Activated gamma-delta T cell (primary cell): ENCODE results near the gene KIF11.
A peak's percentile ranks its signal among the peaks of the same experiment; 100 is the strongest.
"Not testable (repeated sequence)": the region's sequence is repeated elsewhere in the genome, so short reads cannot be mapped to it uniquely, and the experiment has no call there.

Source experiments
- DNase-seq: peaks from one replicate; lab custom pipeline; 2025; lab: John Stamatoyannopoulos, UW
- total RNA-seq, 2 donors: gene quantifications; one replicate each; lab custom pipeline; 2026; lab: John Stamatoyannopoulos, UW

The KIF11 gene
- 6.3 to 15.0 reads per million in 2 donors for total RNA-seq

- DNase-seq = peak; percentile 90
These were observed at the start of gene KIF11 for GRCh38 chr10:92592761-92593618. KIF11 (plus strand) TSS chr10:92593130; CDS start chr10:92593376, 246 bp downstream.

DNA sequence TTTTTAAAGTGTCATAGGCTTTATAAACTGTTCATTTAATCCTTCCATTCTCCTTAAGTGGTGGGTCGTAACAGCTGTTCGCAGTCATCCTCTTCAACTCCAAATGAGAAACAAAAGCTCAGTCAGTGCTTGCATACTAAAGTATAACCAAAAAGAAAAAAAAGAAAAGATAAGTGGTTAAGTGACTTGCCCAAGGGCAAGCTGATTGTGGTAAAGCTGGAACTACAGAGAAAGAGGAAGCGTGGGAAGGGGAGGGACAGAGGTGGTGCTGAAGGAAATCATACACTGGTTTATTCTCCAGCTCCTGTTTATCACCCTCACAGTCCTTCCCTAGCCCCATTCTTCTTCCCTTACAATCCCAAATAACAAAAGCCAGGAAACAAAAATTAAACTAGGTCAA is 48.6 kb upstream of the KIF11 start:
- DNase-seq = no peak

- no peak for DNase-seq
These were observed 47.4 kb upstream of the KIF11 start for GRCh38 chr10:92545556-92545955.

GRCh38 chr10:92547676-92548075 is 45.3 kb upstream of the KIF11 start:
- DNase-seq = no peak

DNA sequence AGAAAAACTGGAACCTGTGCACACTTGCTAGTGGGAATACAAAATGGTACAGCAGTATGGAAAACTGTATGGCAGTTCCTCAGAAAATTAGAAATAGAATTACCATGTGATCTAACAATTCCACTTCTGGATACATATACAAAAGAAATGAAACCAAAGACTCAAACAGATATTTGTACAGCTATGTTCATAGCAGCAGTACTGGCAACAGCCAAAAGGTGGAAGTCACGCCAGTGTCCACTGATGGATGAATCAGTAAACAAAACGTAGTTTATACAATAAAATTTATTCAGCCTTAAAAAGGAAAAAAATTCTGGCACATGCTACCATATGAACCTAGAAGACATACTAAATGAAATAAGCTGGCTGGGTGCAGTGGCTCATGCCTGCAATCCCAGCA is 42.0 kb upstream of the KIF11 start:
- no peak for DNase-seq

DNA sequence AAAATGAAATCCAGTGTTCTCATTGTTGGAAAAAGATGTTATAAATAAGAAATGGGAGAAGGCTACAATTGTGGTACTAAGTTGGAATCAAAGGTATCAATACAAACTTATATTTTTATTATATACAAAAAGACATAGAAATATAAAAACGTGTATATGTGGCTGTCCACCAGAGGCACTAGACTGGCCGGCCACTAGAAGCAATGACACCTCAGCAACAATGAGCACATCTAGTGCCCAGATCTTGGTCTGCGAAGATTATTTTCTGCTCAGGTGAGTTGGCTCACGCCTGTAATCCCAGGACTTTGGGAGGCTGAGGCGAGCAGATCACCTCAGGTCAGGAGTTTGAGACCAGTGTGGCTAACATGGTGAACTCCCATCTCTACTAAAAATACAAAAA is 40.6 kb upstream of the KIF11 start:
- no peak for DNase-seq

DNA sequence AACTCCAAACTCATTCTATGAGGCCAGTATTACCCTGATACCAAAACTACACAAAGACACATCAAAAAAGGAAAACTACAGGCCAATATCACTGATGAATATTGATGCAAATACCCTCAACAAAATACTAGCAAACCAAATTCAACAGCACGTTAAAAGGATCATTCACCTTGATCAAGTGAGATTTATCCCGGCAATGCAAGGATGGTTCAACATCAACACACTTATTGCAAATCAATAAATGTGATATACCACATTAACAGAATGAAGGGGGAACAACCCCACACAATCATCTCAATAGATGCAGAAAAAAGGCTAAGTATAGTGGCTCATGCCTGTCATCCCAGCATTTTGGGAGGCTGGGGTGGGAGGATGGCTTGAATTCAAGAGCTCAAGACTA is 39.0 kb upstream of the KIF11 start:
- DNase-seq = no peak

GRCh38 chr10:92559046-92559445 is 33.9 kb upstream of the KIF11 start:
- DNase-seq = no peak

GRCh38 chr10:92562424-92562823 is 30.5 kb upstream of the KIF11 start:
- DNase-seq = no peak

DNA sequence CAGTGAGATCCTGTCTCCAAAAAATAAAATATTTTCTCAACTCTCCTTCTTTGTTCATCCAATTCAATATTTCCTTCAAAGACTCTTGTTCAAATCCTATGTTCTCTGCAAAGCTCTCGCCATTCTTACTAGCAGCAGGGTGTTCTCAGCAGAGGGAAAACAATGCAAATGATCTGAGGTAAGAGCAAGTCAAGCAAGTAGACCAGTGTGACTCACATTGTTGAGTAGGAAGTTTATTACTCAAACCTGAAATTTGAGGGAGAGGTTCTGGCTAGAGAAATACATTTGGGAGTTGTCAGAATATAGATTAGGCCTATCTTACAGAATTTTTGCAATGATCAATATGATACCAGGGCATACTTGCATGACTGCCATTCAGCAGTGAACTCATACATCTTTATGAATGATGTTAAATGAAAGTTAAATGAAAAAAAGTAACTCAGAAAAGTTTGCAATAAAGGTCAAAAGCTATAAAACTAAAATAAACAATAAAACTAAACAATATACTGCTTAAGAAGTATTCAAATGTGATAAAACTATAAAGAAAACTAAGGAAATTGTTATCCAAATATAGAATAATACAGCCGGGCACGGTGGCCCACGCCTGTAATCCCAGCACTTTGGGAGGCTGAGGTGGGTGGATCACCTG is 24.9 kb upstream of the KIF11 start:
- DNase-seq = no peak

- no peak for DNase-seq
These were observed 23.9 kb upstream of the KIF11 start for GRCh38 chr10:92569071-92569470.

GRCh38 chr10:92569663-92570062 is 23.3 kb upstream of the KIF11 start:
- not testable (repeated sequence) for DNase-seq

- no peak for DNase-seq
These were observed 21.3 kb upstream of the KIF11 start for GRCh38 chr10:92571649-92572048.

- no peak for DNase-seq
These were observed 20.4 kb upstream of the KIF11 start for GRCh38 chr10:92572362-92573090.

DNA sequence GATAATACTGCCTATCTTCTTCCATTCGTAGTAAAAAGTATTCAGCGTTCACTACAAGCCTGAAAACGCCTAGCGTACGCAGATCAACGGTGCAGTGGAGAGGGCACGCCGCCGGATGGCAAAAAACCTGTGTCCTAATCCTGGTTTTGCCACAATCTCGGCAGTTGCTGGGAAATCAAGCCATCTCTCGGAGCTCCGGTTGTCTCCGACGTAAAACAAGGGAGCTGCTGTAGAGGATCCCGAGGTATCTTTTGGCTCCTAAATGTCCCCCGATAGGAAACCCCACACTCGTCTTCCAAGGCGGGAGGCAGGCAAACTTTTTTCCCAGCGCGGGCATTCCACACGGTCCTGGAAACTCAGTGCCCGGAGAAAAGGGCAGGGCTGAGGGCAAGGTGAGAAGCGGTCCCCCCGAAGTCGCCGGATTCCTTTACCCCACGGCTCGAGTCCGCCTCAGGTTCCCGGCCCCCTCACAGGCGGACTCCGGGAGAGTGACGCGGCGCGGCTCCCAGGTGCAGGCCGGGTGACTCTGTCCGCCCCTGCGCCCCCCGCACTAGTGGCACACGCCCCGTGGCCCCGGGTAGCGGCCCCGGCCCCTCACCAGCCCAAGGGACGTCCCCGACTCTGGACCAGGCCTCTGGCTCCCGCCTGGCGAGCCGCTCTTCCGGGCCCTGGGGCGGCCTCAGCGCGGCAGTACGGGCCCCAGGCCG is 19.7 kb upstream of the KIF11 start:
- no peak for DNase-seq

DNA sequence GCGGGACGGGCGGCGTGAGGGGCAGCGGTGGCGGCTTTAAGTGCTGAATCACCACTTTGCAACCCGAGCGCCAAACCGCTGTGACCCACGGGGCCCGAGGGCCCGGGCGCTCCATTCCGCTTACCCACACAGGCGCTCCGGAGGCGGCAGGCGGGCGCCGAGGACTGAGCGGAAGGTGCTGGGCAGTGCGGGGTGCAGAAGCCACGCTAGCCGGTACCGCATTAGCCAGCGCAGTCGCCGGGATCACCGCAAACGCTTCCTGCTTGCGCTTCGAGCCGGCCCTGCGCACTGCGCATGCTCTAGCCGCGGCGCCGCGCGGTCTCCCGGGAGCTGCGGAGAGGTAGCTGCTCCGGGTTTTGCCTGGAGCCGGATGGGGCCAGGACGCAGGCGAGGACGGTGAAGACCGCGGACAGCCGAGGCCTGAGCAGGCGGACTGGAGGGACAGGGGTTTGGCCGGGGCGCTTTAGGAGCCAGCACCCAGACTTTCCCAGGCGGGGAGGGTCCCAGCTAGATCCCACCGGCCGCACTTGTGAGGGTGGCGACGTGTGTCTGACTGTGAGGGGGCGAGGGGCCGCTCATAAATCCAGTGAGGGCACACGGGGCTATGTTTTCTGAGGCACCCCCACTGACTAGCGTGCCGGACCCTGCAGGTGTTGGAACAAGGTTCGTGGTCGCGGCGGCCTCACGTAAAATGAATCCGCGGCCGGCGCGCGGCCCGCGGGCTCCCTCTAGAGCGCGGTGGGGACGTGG is 19.0 kb upstream of the KIF11 start, which contains the start of gene IDE:
Gene IDE (minus strand): TSS at position 296 of the 750 bp plus-strand sequence. CDS start 74 bp downstream, at position 222.
- peak; percentile 66 for DNase-seq

DNA sequence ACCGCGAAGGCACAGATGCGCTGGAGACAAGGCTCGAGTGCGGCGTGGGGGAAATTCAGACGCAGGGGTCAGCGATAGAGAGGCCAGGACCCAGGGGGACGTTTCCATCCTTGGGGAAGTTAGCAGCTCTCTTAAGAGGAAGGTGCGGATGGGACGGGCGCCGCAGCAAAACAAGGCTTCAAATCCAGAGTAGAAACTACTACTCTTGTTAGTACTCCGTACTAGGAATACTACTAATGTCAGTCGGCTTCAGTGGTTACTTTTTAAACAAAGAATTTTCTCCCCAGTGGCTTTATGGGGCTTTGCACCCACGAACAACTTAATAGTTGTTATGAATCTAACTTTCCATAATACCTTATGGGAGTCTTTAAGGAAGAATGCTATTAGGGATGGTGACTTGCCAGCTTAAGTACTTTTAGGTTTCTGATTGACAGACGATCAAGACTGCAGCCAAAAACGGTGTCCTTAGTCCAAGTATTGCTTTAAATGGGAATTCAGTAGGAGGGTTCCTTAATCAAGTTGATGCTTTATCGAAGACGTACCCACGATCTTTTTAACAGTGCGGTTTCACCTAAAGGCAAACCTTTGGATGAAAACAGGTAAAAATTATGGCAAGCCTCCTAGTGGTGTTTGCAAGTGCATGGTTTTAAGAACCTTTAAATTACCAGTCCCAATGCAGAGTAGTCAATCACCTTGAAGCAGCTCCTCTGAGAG is 18.2 kb upstream of the KIF11 start:
- DNase-seq = no peak

DNA sequence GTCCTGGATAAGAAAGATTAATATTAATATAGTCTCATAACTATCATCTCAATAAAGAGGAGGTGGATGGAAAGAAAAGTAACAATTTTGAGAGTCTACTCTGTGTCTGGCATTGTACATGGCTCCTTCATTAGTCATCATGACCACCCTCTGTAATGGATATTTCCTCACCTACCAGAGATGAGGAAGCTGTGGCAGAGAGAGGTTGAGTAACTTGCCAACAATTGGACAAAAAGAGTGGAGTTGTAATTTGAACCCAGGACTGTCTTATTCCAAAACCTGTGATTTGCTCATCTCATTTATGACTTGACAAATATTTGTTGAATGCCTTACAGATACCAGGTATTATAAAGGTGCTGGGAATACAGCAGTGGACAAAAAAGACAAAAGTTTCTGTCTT is 17.0 kb upstream of the KIF11 start:
- no peak for DNase-seq

GRCh38 chr10:92582347-92582746 is 10.6 kb upstream of the KIF11 start:
- DNase-seq = not testable (repeated sequence)
